ENCODE data around the gene DAPK1. TPM values are rescaled to one million over a fixed set of nuclear protein-coding genes. Genes with fewer than 3 reads are reported as not detected.
A peak's percentile ranks its signal among the peaks of the same experiment; 100 is the strongest.

Gene DAPK1
- total RNA-seq, 4 donors from 2014 or later, result 5.4 to 13.4 (median 9.8) TPM

- Histone ChIP-seq H3K4me1 (peaks cover 18% of the 10 kb centered on the region), H3K4me3 (no peak overlapping the region), H3K9me3 (no peaks in the 10 kb centered on the region), H3K36me3 (peaks cover 7% of the 10 kb centered on the region), H3K27me3 (no peaks in the 10 kb centered on the region), H3K27ac (peak overlapping the region; percentile 58)
- DNase-seq (ENCODE audit: low spot score in 2 of 2), result no peak
- TF ChIP-seq POLR2AphosphoS5 (IDR thresholded peaks at IDR 0.05), result no peak
- TF ChIP-seq EP300 (IDR thresholded peaks at IDR 0.05), result no peak
- TF ChIP-seq POLR2A (IDR thresholded peaks at IDR 0.05), result no peak
- no peak for TF ChIP-seq CTCF (IDR thresholded peaks at IDR 0.05)
- 45% methylated on average over 1 of the region's 1 CpG for WGBS
These were observed 103.5 kb downstream of the DAPK1 start for GRCh38 chr9:87601176-87601575.

- H3K27me3 ChIP-seq, result no peaks in the 10 kb centered on the region
- no peaks in the 10 kb centered on the region for H3K9me3 ChIP-seq
- H3K4me1 ChIP-seq, result peaks cover 18% of the 10 kb centered on the region
- peaks cover 7% of the 10 kb centered on the region for H3K36me3 ChIP-seq
- no peak for DNase-seq (ENCODE audit: low spot score in 2 of 2)
- TF ChIP-seq POLR2A (IDR thresholded peaks at IDR 0.05) (no peak), EP300 (IDR thresholded peaks at IDR 0.05) (no peak), CTCF (IDR thresholded peaks at IDR 0.05) (no peak), POLR2AphosphoS5 (IDR thresholded peaks at IDR 0.05) (no peak)
- H3K27ac ChIP-seq, result no peak overlapping the region
- H3K4me3 ChIP-seq, result no peak overlapping the region
- WGBS, result 97% methylated on average over 5 of the region's 5 CpGs
These were observed 103.9 kb downstream of the DAPK1 start for GRCh38 chr9:87601595-87601994.

DNA sequence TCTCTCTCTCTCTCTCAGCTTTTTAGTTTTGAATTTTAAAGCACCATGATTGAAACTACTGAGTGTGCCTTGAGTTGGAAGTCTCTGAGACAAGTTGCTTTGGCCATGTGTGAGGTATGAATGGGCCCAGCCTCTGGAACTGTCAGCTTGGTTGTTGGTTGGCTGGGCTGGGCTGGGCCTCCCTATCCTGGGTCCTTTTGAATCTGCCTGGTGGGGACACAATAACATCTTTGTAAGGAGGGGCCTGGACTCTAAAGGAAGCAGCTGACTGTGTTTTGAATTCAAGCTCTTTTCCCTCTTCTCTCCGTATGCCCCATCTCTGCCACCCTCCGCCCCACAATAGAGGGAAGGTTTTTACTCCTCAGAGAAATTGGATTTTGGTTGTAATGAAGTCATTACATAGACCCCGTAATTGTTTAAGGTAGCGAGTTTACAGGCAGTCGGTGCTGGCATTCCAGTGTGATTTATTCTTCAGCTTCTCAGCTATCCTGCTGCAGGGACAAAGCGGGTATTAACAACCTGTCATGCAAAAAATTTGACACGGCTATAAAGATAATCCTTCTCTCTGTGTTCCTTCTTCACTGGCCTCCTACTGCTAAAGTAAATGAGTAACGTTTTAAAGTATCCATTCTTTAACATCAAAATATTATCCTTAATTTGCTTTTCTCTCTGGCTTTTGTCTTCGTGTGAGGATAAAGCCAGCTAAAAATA, 105.4 kb downstream of the DAPK1 start:
- 79% methylated on average over 9 of the region's 9 CpGs for WGBS
- Histone ChIP-seq H3K27ac (no peak overlapping the region), H3K9me3 (no peaks in the 10 kb centered on the region), H3K4me1 (peaks cover 13% of the 10 kb centered on the region), H3K27me3 (no peaks in the 10 kb centered on the region), H3K4me3 (no peak overlapping the region), H3K36me3 (peaks cover 7% of the 10 kb centered on the region)
- DNase-seq (ENCODE audit: low spot score in 2 of 2), result no peak
- TF ChIP-seq POLR2AphosphoS5 (IDR thresholded peaks at IDR 0.05) (no peak), CTCF (IDR thresholded peaks at IDR 0.05) (no peak), POLR2A (IDR thresholded peaks at IDR 0.05) (no peak), EP300 (IDR thresholded peaks at IDR 0.05) (no peak)

DNA sequence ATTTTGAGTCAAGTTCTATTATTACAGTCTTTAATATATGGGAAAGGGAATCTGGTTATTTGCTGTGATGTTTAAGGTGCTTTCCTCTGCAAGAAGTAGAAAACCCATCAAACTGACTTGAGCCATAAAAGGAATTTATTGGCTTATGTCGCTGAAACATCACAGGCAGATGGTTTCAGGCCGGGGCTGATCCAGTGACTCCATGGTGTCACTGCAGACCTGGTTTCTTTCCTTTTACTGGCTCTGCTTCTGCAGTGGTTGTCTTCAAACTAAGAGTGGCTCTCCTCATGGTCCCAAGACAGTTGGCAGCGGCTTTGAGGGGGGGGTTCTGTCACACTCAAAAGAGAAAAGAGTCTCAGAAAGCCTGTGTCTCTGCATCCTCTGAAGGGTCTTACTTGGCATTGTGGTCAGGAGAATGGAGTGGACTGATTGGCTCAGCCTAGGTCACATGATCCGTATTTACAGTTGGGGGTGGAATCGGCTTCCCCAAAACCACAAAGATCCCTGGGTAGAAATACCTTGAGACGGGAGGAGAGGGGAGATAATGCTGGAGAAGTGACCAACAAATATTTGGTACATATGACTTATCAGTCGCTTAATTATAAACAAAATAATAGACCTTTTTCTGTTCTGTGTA, 106.3 kb downstream of the DAPK1 start:
- 76% methylated on average over 7 of the region's 7 CpGs for WGBS
- Histone ChIP-seq H3K36me3 (peaks cover 7% of the 10 kb centered on the region), H3K4me3 (no peak overlapping the region), H3K4me1 (peaks cover 9% of the 10 kb centered on the region), H3K27me3 (no peaks in the 10 kb centered on the region), H3K9me3 (no peaks in the 10 kb centered on the region), H3K27ac (no peak overlapping the region)
- DNase-seq (ENCODE audit: low spot score in 2 of 2), result no peak
- TF ChIP-seq POLR2AphosphoS5 (IDR thresholded peaks at IDR 0.05) (no peak), EP300 (IDR thresholded peaks at IDR 0.05) (no peak), CTCF (IDR thresholded peaks at IDR 0.05) (no peak), POLR2A (IDR thresholded peaks at IDR 0.05) (no peak)

GRCh38 chr9:87604886-87605588, 107.4 kb downstream of the DAPK1 start:
- WGBS, result 93% methylated on average over 23 of the region's 23 CpGs
- TF ChIP-seq POLR2AphosphoS5 (IDR thresholded peaks at IDR 0.05), result no peak
- no peak for TF ChIP-seq CTCF (IDR thresholded peaks at IDR 0.05)
- no peak for TF ChIP-seq EP300 (IDR thresholded peaks at IDR 0.05)
- TF ChIP-seq POLR2A (IDR thresholded peaks at IDR 0.05), result no peak
- Histone ChIP-seq H3K36me3 (peaks cover 7% of the 10 kb centered on the region), H3K27ac (no peak overlapping the region), H3K27me3 (no peaks in the 10 kb centered on the region), H3K9me3 (no peaks in the 10 kb centered on the region), H3K4me3 (no peak overlapping the region), H3K4me1 (peaks cover 11% of the 10 kb centered on the region)
- DNase-seq (ENCODE audit: low spot score in 2 of 2), result no peak

Data from suprapubic skin (tissue), 4 donors.